Testis (tissue), 3 donors: ENCODE measurements around the gene PTPRT. TPM values are rescaled to one million over a fixed set of nuclear protein-coding genes. Genes with fewer than 3 reads are reported as not detected.
A peak's percentile ranks its signal among the peaks of the same experiment; 100 is the strongest.

ENCODE experiments used
- DNase-seq: peaks from one replicate; pipeline ENCODE4 v3.0.0-alpha.2; 2019
- H3K27ac ChIP-seq, 2 donors: fragments of 200-600 bp; sonication (generic); one replicate each; pipeline ENCODE4 v1.5.1; 2019
- H3K27me3 ChIP-seq: fragments of 200-600 bp; sonication (generic); one replicate; pipeline ENCODE4 v1.5.1; 2019
- H3K36me3 ChIP-seq: fragments of 200-600 bp; sonication (generic); one replicate; pipeline ENCODE4 v1.5.1; 2017; ENCODE audit warnings: low read depth; ENCODE audit errors: missing control alignments
- H3K4me1 ChIP-seq: fragments of 200-600 bp; sonication (generic); one replicate; pipeline ENCODE4 v1.5.1; 2019
- H3K4me3 ChIP-seq, 2 donors: fragments of 200-600 bp; sonication (generic); one replicate each; pipeline ENCODE4 v1.5.1; 2017 to 2019
- H3K9me3 ChIP-seq: fragments of 200-600 bp; sonication (generic); one replicate; pipeline ENCODE4 v1.5.1; 2017
- POLR2A ChIP-seq: fragments of 450-650 bp; IDR thresholded peaks from one replicate; pipeline ENCODE4 v1.6.1; 2017; ENCODE audit warnings: antibody characterized with exemption, mild to moderate bottlenecking, moderate library complexity
- WGBS, 2 donors: methylation state at CpG; one replicate each; pipeline ENCODE4 v1.1.5; 2018; 5-methylcytosine and 5-hydroxymethylcytosine counted together
- intact Hi-C: fragments of 100-400 bp; cut with DNase I; formaldehyde crosslinking; loops from one replicate; pipeline ENCODE4 v1.15.1; 2023; ENCODE audit warnings: low total_unique reads
- polyA plus RNA-seq: library from polyadenylated mRNA; stranded (reverse); fragments of 350-450 nt; fragmentation: Illumina TruSeq; extraction: RNeasy Lipid Tissue Mini Kit (QIAGEN cat#74804); gene quantifications from one replicate; pipeline ENCODE4 v1.2.3, GENCODE V29; 2014; ENCODE audit warnings: low read depth, low replicate concordance; ENCODE audit not compliant: insufficient read depth
- total RNA-seq, 2 donors: library from RNA; depleted of rRNA; stranded (reverse); fragments of >200 nt; gene quantifications; one replicate each; pipeline ENCODE4 v1.2.3, GENCODE V29; 2016
- TF ChIP-seq, protein P1 (sequence below), 3 experiments: fragments of 450-650 bp in 2 of 3; fragments of 200-600 bp in 1 of 3; sonication (generic) in 1 of 3; IDR thresholded peaks; one replicate each; pipeline ENCODE4 v1.5.1; 2016 to 2019; ENCODE audit warnings: antibody characterized with exemption in 3 of 3, mild to moderate bottlenecking in 2 of 3, moderate library complexity in 1 of 3

The PTPRT gene
- total and polyA plus RNA-seq, 3 donors from 2014 or later: 2.3 to 2.5 (median 2.3) TPM

DNA sequence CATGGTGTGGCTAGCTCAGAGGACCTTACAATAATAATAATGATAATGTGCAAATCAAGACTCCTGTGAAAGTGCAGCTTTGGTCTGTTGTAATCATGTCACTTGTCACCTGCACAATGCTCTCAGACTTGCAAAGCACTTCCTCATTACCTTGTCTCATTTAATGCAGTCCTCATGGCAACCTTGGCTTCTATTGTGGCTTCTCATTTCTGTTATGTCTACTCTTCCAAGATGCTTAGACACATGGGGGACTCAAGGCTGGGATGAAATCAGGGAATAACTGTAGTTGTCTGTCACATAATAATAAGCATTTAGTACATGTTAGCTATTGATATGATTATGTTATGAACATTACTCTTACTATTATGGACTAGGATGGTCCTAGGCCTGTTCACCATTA is 484.2 kb downstream of the PTPRT start:
- no peaks in the 10 kb centered on the region for H3K9me3 ChIP-seq
- H3K36me3 ChIP-seq: no peaks in the 10 kb centered on the region
- no peaks in the 10 kb centered on the region for H3K4me1 ChIP-seq
- no peak for TF ChIP-seq POLR2A
- TF ChIP-seq, protein P1, sequence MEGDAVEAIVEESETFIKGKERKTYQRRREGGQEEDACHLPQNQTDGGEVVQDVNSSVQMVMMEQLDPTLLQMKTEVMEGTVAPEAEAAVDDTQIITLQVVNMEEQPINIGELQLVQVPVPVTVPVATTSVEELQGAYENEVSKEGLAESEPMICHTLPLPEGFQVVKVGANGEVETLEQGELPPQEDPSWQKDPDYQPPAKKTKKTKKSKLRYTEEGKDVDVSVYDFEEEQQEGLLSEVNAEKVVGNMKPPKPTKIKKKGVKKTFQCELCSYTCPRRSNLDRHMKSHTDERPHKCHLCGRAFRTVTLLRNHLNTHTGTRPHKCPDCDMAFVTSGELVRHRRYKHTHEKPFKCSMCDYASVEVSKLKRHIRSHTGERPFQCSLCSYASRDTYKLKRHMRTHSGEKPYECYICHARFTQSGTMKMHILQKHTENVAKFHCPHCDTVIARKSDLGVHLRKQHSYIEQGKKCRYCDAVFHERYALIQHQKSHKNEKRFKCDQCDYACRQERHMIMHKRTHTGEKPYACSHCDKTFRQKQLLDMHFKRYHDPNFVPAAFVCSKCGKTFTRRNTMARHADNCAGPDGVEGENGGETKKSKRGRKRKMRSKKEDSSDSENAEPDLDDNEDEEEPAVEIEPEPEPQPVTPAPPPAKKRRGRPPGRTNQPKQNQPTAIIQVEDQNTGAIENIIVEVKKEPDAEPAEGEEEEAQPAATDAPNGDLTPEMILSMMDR (IDR thresholded peaks at IDR 0.05): no peak
- intact Hi-C loops: no loop called here
- DNase-seq: no peak
- no peak overlapping the region for H3K4me3 ChIP-seq
- H3K27ac ChIP-seq: no peak overlapping the region
- H3K27me3 ChIP-seq: no peaks in the 10 kb centered on the region

DNA sequence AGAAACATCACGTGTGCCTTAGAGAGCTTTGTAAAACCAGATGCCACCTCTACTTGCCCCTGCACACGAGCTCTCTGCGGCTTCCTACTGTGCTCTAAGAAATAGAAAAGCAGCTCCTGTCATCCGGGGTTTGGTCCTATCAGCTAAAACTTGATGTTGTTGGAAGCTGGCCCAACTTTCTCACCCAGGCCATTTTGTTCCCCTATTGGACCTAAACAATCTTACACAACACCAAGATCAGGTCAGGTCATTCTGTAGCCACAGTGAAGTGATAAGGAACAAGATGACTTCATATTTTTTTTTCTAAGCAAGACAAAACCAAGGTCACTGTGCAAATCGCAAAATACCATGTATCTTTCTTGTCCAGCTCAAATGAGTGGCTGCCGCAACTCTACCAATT is 486.0 kb downstream of the PTPRT start:
- no peak for TF ChIP-seq POLR2A
- TF ChIP-seq, protein P1 (IDR thresholded peaks at IDR 0.05): no peak
- no peaks in the 10 kb centered on the region for H3K27me3 ChIP-seq
- intact Hi-C loops: no loop called here
- peak overlapping the region in 1 of 2 donors; percentile 26 for H3K27ac ChIP-seq
- DNase-seq: peak; percentile 53
- 61 to 78% methylated on average over 6 of the region's 6 CpGs for WGBS, 2 donors
- H3K4me3 ChIP-seq: no peak overlapping the region
- H3K4me1 ChIP-seq: no peaks in the 10 kb centered on the region
- H3K9me3 ChIP-seq: no peaks in the 10 kb centered on the region
- no peaks in the 10 kb centered on the region for H3K36me3 ChIP-seq

DNA sequence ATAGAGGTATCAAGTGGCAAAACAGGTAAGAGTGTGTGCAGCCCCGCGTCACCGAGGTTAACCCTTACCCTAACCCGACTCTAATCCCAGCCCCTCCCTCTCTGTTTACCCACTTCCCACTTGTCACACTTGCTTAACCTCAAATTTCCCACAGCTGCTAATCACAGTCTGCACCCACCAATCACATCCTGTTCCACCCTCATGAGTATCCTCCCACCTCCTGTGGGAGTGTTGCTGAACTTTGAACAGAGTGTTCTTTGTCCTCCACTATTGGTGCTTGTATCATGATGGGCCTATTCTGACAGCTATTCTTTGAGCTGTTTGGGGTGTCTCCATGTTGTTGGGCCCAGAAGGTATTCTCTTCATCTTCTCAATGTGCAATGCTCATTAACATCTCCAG is 487.8 kb downstream of the PTPRT start:
- Histone ChIP-seq H3K4me1 (no peaks in the 10 kb centered on the region), H3K36me3 (no peaks in the 10 kb centered on the region), H3K9me3 (no peaks in the 10 kb centered on the region), H3K27me3 (no peaks in the 10 kb centered on the region), H3K27ac (no peak overlapping the region), H3K4me3 (no peak overlapping the region)
- DNase-seq: peak; percentile 72
- intact Hi-C loops: no loop called here
- WGBS, 2 donors: 92 to 94% methylated on average over 4 of the region's 4 CpGs
- no peak for TF ChIP-seq POLR2A
- TF ChIP-seq, protein P1 (IDR thresholded peaks at IDR 0.05): no peak

DNA sequence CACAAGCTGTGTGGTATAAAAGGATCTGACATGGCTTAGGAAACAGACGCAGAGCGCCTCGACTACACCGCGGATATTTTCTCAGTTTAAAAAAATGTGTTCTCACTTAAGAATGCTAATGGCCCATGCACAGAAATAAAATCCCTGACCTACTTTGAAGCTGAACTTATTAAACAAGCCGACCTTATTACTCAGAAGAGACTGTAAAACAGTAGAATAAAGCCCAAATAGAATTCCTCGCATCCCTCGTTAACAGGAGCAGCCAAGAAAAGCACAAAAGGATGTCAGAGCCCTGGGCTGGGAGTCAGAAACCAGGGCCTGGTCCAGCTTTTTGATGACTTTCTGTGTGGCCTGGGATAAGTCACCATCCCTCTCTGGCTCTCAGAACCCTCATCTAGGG is 489.3 kb downstream of the PTPRT start:
- 62 to 67% methylated on average over 8 of the region's 8 CpGs for whole genome bisulfite sequencing, 2 donors
- H3K27ac ChIP-seq: no peak overlapping the region
- no peaks in the 10 kb centered on the region for H3K4me1 ChIP-seq
- no peak overlapping the region for H3K4me3 ChIP-seq
- intact Hi-C loops: no loop called here
- no peaks in the 10 kb centered on the region for H3K9me3 ChIP-seq
- TF ChIP-seq POLR2A: no peak
- no peaks in the 10 kb centered on the region for H3K27me3 ChIP-seq
- no peak for DNase-seq
- H3K36me3 ChIP-seq: no peaks in the 10 kb centered on the region

DNA sequence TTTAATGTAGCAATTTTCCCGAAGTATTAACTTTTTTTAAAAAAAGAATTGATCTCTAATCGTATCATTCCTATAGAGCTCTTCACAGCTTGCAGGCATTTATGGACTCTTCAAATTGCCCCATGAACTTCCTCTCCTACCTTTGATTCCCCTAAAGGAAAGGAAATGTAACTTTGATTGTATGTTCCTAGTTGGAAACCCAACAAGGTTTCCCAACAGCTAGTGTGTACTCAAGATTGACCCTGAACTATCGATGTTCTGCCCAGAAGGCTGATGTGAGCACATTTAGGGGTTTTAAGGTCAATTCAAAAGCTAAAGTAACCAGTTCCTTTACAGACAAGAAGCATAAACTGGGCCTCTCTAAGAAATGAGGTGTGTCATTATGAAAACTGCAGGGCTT is 491.7 kb downstream of the PTPRT start:
- H3K9me3 ChIP-seq: no peaks in the 10 kb centered on the region
- H3K4me3 ChIP-seq: no peak overlapping the region
- no peaks in the 10 kb centered on the region for H3K36me3 ChIP-seq
- intact Hi-C loops: no loop called here
- H3K4me1 ChIP-seq: no peaks in the 10 kb centered on the region
- WGBS, 2 donors: 62 to 73% methylated on average over 3 of the region's 3 CpGs
- DNase-seq: no peak
- no peaks in the 10 kb centered on the region for H3K27me3 ChIP-seq
- no peak for TF ChIP-seq POLR2A
- TF ChIP-seq, protein P1 (IDR thresholded peaks at IDR 0.05): no peak
- no peak overlapping the region for H3K27ac ChIP-seq
